Lung (tissue), 12 donors: ENCODE data around the gene SSTR3. TPM values are rescaled to one million over a fixed set of nuclear protein-coding genes. Genes with fewer than 3 reads are reported as not detected.
"Not testable (repeated sequence)": the region's sequence is repeated elsewhere in the genome, so short reads cannot be mapped to it uniquely, and the experiment has no call there.

Experiments
- ATAC-seq: fragments of 200-7000 bp; cut with Tn5 transposase; one replicate; pipeline ENCODE4 v1.9.1; 2020; ENCODE audit warnings: moderate number of reproducible peaks; ENCODE audit not compliant: insufficient read depth, low FRiP score
- DNase-seq, 3 donors: peaks; one replicate each; pipeline ENCODE4 v3.0.0-alpha.2; 2013 to 2017
- H3K27ac ChIP-seq, 2 donors: one replicate each; pipeline ENCODE4 v1.5.1; 2013; ENCODE audit warnings: mild to moderate bottlenecking in 2 of 2, moderate library complexity in 2 of 2, control low read depth in 1 of 2, inconsistent platforms in 1 of 2, low read depth in 1 of 2, low read length in 1 of 2
- H3K27me3 ChIP-seq, 3 donors: one replicate each; pipeline ENCODE4 v1.5.1; 2013; ENCODE audit warnings: low read length in 2 of 3; ENCODE audit not compliant: control insufficient read depth in 3 of 3, insufficient read depth in 3 of 3
- H3K36me3 ChIP-seq, 4 donors: one replicate each; pipeline ENCODE4 v1.5.1; 2013; ENCODE audit warnings: low read length in 4 of 4, mild to moderate bottlenecking in 1 of 4, moderate library complexity in 1 of 4; ENCODE audit not compliant: control insufficient read depth in 4 of 4, insufficient read depth in 4 of 4
- H3K4me1 ChIP-seq, 5 donors: one replicate each; pipeline ENCODE4 v1.5.1; 2013; ENCODE audit warnings: low read length in 5 of 5, mild to moderate bottlenecking in 2 of 5, moderate library complexity in 1 of 5; ENCODE audit not compliant: control insufficient read depth in 5 of 5, insufficient read depth in 5 of 5
- H3K4me3 ChIP-seq: one replicate; pipeline ENCODE4 v1.5.1; 2013; ENCODE audit warnings: mild to moderate bottlenecking, control low read depth, moderate library complexity
- H3K9ac ChIP-seq, 2 donors: one replicate each; pipeline ENCODE4 v1.5.1; 2013; ENCODE audit warnings: low read length in 2 of 2, control low read depth in 1 of 2; ENCODE audit not compliant: insufficient read depth in 1 of 2
- H3K9me3 ChIP-seq, 4 donors: one replicate each; pipeline ENCODE4 v1.5.1; 2013; ENCODE audit warnings: low read length in 3 of 4, mild to moderate bottlenecking in 1 of 4, moderate library complexity in 1 of 4; ENCODE audit not compliant: control insufficient read depth in 4 of 4, insufficient read depth in 3 of 4
- CTCF ChIP-seq: IDR thresholded peaks from 2 replicates; pipeline ENCODE4 v1.5.1; 2012; ENCODE audit warnings: mild to moderate bottlenecking; ENCODE audit errors: control extremely low read depth, extremely low read depth
- WGBS, 2 donors: extraction: QIAGEN DNeasy Blood & Tissue Kit; methylation state at CpG; one replicate each; pipeline ENCODE4 v1.1.7; 2013; 5-methylcytosine and 5-hydroxymethylcytosine counted together
- polyA plus RNA-seq, 2 donors: library from polyadenylated mRNA; stranded (reverse); fragments of 200-250 nt; gene quantifications; one replicate each; pipeline ENCODE4 v1.2.1, GENCODE V29; 2013
- total RNA-seq, 2 donors: library from RNA; depleted of rRNA in 1 of 2; stranded (reverse); fragments of >200 nt in 1 of 2; gene quantifications; one replicate each; pipeline ENCODE4 v1.2.1, GENCODE V29; 2014 to 2021
- donor health status: control.
- donor health status: control.
- donor health status: Bipolar disorder and iron deficiency.
- donor health status: healthy.
- donor health status: DM: yes; HTN: yes; CAD: no.

The SSTR3 gene
- total and polyA plus RNA-seq, 4 donors: 0.04 to 0.87 (median 0.10) TPM

GRCh38 chr22:37234736-37235711 is 22.7 kb upstream of the SSTR3 start:
- Histone ChIP-seq H3K9ac (no peak overlapping the region), H3K9me3 (peaks cover 0 to 2% (median 0%) of the 10 kb centered on the region in 4 donors), H3K27me3 (no peaks in the 10 kb centered on the region), H3K4me1 (peaks cover 0 to 2% (median 0%) of the 10 kb centered on the region in 5 donors), H3K36me3 (peaks cover 0 to 4% (median 0%) of the 10 kb centered on the region in 4 donors), H3K27ac (no peak overlapping the region), H3K4me3 (no peak overlapping the region)
- no peak for TF ChIP-seq CTCF
- 75 to 76% methylated on average over 16 of the region's 16 CpGs for WGBS, 2 donors
- no peak for ATAC-seq
- no peak for DNase-seq

GRCh38 chr22:37233751-37234631 is 21.7 kb upstream of the SSTR3 start:
- H3K4me1 ChIP-seq: peaks cover 0 to 5% (median 1%) of the 10 kb centered on the region in 5 donors

GRCh38 chr22:37233371-37233750 is 21.1 kb upstream of the SSTR3 start:
- not testable (repeated sequence) for H3K4me1 ChIP-seq, H3K9ac ChIP-seq, H3K27me3 ChIP-seq, ATAC-seq, H3K27ac ChIP-seq, DNase-seq, H3K36me3 ChIP-seq, H3K4me3 ChIP-seq, H3K9me3 ChIP-seq
- 87 to 91% methylated on average over 12 of the region's 12 CpGs for WGBS, 2 donors

More at GRCh38 chr22:37233751-37234631, 21.7 kb upstream of the SSTR3 start:
- DNase-seq: no peak
- Histone ChIP-seq H3K36me3 (peaks cover 0 to 4% (median 0%) of the 10 kb centered on the region in 4 donors), H3K27me3 (no peaks in the 10 kb centered on the region), H3K27ac (no peak overlapping the region), H3K4me3 (no peak overlapping the region), H3K9me3 (peaks cover 0 to 2% (median 0%) of the 10 kb centered on the region in 4 donors), H3K9ac (no peak overlapping the region)
- 57 to 62% methylated on average over 27 of the region's 27 CpGs for WGBS, 2 donors
- no peak for ATAC-seq
- TF ChIP-seq CTCF: no peak
